CD4-positive, alpha-beta memory T cell (primary cell): ENCODE data around the gene RGPD8. TPM values are rescaled to one million over a fixed set of nuclear protein-coding genes. Genes with fewer than 3 reads are reported as not detected.
"Not testable (repeated sequence)": the region's sequence is repeated elsewhere in the genome, so short reads cannot be mapped to it uniquely, and the experiment has no call there.

Experiments
- CTCF ChIA-PET: fragments of 350-600 bp; sonication (Branson Sonifier 250); formaldehyde crosslinking; loops from one replicate; lab custom pipeline; 2021; ENCODE audit warnings: inconsistent platforms; ENCODE audit not compliant: partially characterized antibody; lab: Charles Lee
- POLR2A ChIA-PET: fragments of 350-600 bp; sonication (Branson Sonifier 250); formaldehyde crosslinking; loops from one replicate; lab custom pipeline; 2021; ENCODE audit not compliant: partially characterized antibody; lab: Charles Lee
- DNase-seq, 5 donors: peaks; one replicate each; pipeline versions ENCODE4 v3.0.0 to v3.0.0-alpha.2; 2020 to 2022; ENCODE audit warnings: mixed read lengths in 1 of 5
- H3K27ac ChIP-seq: one replicate; pipeline ENCODE4 v1.7.0; 2013; ENCODE audit warnings: low read depth, low read length
- H3K27me3 ChIP-seq: 2 replicates; pipeline ENCODE4 v1.7.0; 2013; ENCODE audit warnings: mild to moderate bottlenecking, low read length, moderate library complexity; ENCODE audit not compliant: insufficient read depth
- H3K36me3 ChIP-seq: 2 replicates; pipeline ENCODE4 v1.7.0; 2013; ENCODE audit warnings: mild to moderate bottlenecking, low read length, moderate library complexity; ENCODE audit not compliant: insufficient read depth
- H3K4me1 ChIP-seq: 2 replicates; pipeline ENCODE4 v1.7.0; 2013; ENCODE audit warnings: mild to moderate bottlenecking, low read length, moderate library complexity; ENCODE audit not compliant: insufficient read depth
- H3K4me3 ChIP-seq, 2 donors: one replicate each; pipeline ENCODE4 v1.7.0; 2013; ENCODE audit warnings: low read length in 2 of 2, mild to moderate bottlenecking in 1 of 2
- H3K9me3 ChIP-seq, 2 donors: one replicate each; pipeline ENCODE4 v1.7.0; 2013; ENCODE audit warnings: low read length in 2 of 2, control low read depth in 1 of 2; ENCODE audit not compliant: control insufficient read depth in 1 of 2
- H3K27ac Mint-ChIP-seq, 7 donors: one replicate each; pipeline ENCODE4 v1.8.0; 2020 to 2021; ENCODE audit warnings: mixed read lengths in 7 of 7, mild to moderate bottlenecking in 6 of 7, inconsistent platforms in 3 of 7, moderate library complexity in 3 of 7
- H3K27me3 Mint-ChIP-seq, 2 donors: one replicate each; pipeline ENCODE4 v1.8.0; 2020 to 2021; ENCODE audit warnings: mixed read lengths in 2 of 2
- H3K36me3 Mint-ChIP-seq, 2 donors: one replicate each; pipeline ENCODE4 v1.8.0; 2020 to 2021; ENCODE audit warnings: mixed read lengths in 2 of 2, inconsistent platforms in 1 of 2, mild to moderate bottlenecking in 1 of 2
- H3K4me1 Mint-ChIP-seq, 4 donors: one replicate each; pipeline ENCODE4 v1.8.0; 2020 to 2021; ENCODE audit warnings: mixed read lengths in 4 of 4, mild to moderate bottlenecking in 1 of 4
- H3K4me3 Mint-ChIP-seq, 8 donors: one replicate each; pipeline ENCODE4 v1.8.0; 2020 to 2021; ENCODE audit warnings: mixed read lengths in 8 of 8, mild to moderate bottlenecking in 7 of 8, moderate library complexity in 6 of 8, inconsistent platforms in 3 of 8
- H3K9me3 Mint-ChIP-seq, 8 donors: one replicate each; pipeline ENCODE4 v1.8.0; 2020 to 2021; ENCODE audit warnings: mixed read lengths in 8 of 8, mild to moderate bottlenecking in 5 of 8, inconsistent platforms in 3 of 8, moderate library complexity in 1 of 8
- intact Hi-C: fragments of 100-400 bp; cut with micrococcal nuclease; formaldehyde crosslinking; loops from one replicate; pipeline ENCODE4 v1.15.1; 2023
- polyA plus RNA-seq, 2 donors: library from polyadenylated mRNA; unstranded; fragments of 300-500 nt; fragmentation: Illumina TruSeq; gene quantifications; one replicate each; pipeline ENCODE4 v1.2.3, GENCODE V29; 2021
- total RNA-seq, 2 experiments: library from RNA; stranded (reverse); gene quantifications; one replicate each; pipeline ENCODE4 v1.2.3, GENCODE V29; 2021

The RGPD8 gene
- total and polyA plus RNA-seq, 4 experiments from 2014 or later: 1.9 to 30.1 (median 17.4) TPM

DNA sequence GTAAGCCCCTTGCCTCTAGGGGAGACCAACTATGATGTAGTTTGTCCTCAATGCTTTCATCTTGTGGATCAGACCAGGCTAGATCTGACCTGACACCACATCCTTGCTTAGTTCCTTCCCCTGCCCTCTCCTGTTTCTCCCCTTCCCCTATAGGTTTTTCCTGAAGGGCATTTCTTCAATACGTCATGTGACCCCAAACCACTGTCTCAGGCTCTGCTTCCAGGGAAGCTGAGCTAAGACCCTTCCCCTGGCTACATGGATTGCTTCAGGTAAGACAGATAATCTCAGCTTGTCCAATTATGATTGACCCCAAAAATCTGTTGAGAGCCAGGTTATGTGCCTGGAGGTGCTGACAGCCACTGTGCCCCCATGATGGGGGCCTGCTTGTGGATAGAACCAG lies 25.9 kb upstream of the RGPD8 start:
- no peaks in the 10 kb centered on the region for H3K4me1 ChIP-seq
- POLR2A ChIA-PET: no interaction called here
- no peaks in the 10 kb centered on the region for H3K9me3 ChIP-seq
- H3K27ac ChIP-seq: no peak overlapping the region
- Mint-ChIP-seq H3K4me1 (no peaks in the 10 kb centered on the region), H3K4me3 (no peak overlapping the region), H3K36me3 (no peaks in the 10 kb centered on the region), H3K27me3 (peaks cover 0 to 13% of the 10 kb centered on the region in 2 donors), H3K9me3 (no peaks in the 10 kb centered on the region), H3K27ac (no peak overlapping the region)
- DNase-seq: no peak
- H3K36me3 ChIP-seq: no peaks in the 10 kb centered on the region
- no peak overlapping the region for H3K4me3 ChIP-seq
- H3K27me3 ChIP-seq: no peaks in the 10 kb centered on the region
- CTCF ChIA-PET: no interaction called here
- intact Hi-C loops: no loop called here

DNA sequence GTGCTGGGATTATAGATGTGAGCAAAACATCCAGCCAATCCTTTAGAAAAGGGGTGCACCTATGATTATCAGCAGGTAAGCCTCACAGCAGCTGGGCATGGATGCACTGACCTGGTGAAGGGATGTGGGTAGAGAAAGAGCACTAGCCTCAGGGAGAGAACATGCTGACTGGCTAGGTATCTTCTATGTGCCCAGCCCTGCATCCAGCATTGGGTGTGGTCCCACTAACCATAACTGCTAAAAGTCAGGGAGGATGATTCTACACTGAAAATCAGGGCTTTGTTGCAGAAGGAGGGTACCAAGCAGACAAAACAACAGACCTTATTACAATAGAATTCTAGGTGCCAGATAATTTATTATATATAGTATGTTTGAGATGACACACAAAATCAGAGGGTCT lies 21.1 kb upstream of the RGPD8 start:
- CTCF ChIA-PET: interaction anchor here (1.6 kb wide), 1 partner anchor 26 kb away, joined by 3 read pairs; no protein-coding TSS in a partner anchor
- Mint-ChIP-seq H3K4me3 (no peak overlapping the region), H3K27me3 (peaks cover 0 to 1% of the 10 kb centered on the region in 2 donors), H3K36me3 (no peaks in the 10 kb centered on the region), H3K9me3 (peaks cover 0 to 9% (median 4%) of the 10 kb centered on the region in 8 donors), H3K4me1 (no peaks in the 10 kb centered on the region), H3K27ac (no peak overlapping the region)
- Histone ChIP-seq H3K36me3 (no peaks in the 10 kb centered on the region), H3K27ac (no peak overlapping the region), H3K27me3 (no peaks in the 10 kb centered on the region), H3K4me3 (no peak overlapping the region), H3K9me3 (no peaks in the 10 kb centered on the region), H3K4me1 (no peaks in the 10 kb centered on the region)
- intact Hi-C loops: no loop called here
- DNase-seq: no peak
- POLR2A ChIA-PET: no interaction called here

DNA sequence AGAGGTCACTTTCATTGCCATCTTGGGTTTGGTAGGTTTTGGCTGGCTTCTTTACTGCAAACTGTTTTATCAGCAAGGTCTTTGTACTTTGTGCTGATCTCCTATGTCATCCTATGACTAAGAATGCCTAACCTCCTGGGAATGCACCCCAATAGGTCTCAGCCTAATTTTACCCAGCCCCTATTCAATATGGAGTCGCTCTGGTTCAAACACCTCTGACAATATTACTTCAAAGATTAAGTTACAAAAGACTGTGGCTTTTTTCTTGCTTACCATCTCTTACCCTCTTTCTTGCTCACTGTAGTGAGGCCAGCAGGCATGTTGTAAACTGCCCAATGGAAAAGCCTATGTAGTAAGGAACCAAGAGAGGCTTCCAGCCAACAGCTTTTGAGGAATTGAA lies 17.9 kb upstream of the RGPD8 start:
- POLR2A ChIA-PET: no interaction called here
- intact Hi-C loops: no loop called here
- no peaks in the 10 kb centered on the region for H3K36me3 ChIP-seq
- H3K27ac Mint-ChIP-seq: no peak overlapping the region
- no peaks in the 10 kb centered on the region for H3K9me3 ChIP-seq
- no peaks in the 10 kb centered on the region for H3K4me1 Mint-ChIP-seq
- no peak for DNase-seq
- H3K36me3 Mint-ChIP-seq: no peaks in the 10 kb centered on the region
- no peak overlapping the region for H3K27ac ChIP-seq
- H3K4me3 Mint-ChIP-seq: no peak overlapping the region
- no peaks in the 10 kb centered on the region for H3K27me3 ChIP-seq
- H3K9me3 Mint-ChIP-seq: peaks cover 0 to 9% (median 4%) of the 10 kb centered on the region in 8 donors
- H3K4me1 ChIP-seq: no peaks in the 10 kb centered on the region
- no peak overlapping the region for H3K4me3 ChIP-seq
- CTCF ChIA-PET: no interaction called here
- peaks cover 0 to 1% of the 10 kb centered on the region in 2 donors for H3K27me3 Mint-ChIP-seq

DNA sequence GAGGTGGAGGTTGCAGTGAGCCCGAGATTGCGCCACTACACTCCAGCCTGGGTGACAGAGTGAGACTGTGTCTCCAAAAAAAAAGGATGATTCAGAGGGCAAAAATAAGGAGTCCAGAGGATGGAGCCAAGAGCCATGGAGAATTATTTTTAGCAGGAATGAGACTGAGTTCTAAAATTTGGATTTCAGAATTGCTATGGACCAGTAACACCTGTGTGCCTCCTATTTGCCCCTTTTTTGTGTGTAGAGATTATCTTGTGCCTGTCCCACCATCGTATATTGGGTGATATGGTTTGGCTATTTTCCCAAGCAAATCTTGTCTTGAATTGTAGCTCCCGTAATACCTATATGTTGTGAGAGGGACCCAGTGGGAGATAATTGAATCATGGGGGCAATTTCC lies 16.4 kb upstream of the RGPD8 start:
- intact Hi-C loops: no loop called here
- CTCF ChIA-PET: no interaction called here
- Mint-ChIP-seq H3K9me3 (peaks cover 0 to 9% (median 4%) of the 10 kb centered on the region in 8 donors), H3K27ac (no peak overlapping the region), H3K36me3 (no peaks in the 10 kb centered on the region), H3K4me1 (no peaks in the 10 kb centered on the region), H3K4me3 (no peak overlapping the region), H3K27me3 (no peaks in the 10 kb centered on the region)
- Histone ChIP-seq H3K27me3 (no peaks in the 10 kb centered on the region), H3K9me3 (no peaks in the 10 kb centered on the region), H3K4me1 (no peaks in the 10 kb centered on the region), H3K27ac (no peak overlapping the region), H3K36me3 (no peaks in the 10 kb centered on the region), H3K4me3 (no peak overlapping the region)
- DNase-seq: no peak
- POLR2A ChIA-PET: no interaction called here

DNA sequence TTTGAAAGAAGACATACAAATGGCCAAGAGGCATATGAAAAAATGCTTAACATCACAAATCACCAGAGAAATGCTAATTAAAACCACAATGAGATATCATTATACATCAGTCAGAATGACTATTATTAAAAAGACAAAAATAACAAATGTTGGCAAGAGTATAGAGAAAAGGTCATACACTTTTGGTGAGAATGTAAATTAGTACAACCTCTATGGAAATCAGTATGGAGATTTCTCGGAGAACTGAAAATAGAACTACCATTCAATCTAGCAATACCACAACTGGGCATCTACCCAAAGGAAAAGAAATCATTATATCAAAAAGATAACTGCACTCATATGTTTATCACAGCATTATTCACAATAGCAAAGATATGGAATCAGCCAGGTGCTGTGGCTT lies 10.8 kb upstream of the RGPD8 start:
- H3K4me1 ChIP-seq, H3K36me3 ChIP-seq, H3K9me3 ChIP-seq, H3K27me3 Mint-ChIP-seq, H3K4me3 ChIP-seq, POLR2A ChIA-PET, H3K27me3 ChIP-seq, intact Hi-C loops, CTCF ChIA-PET, DNase-seq, H3K4me3 Mint-ChIP-seq, H3K4me1 Mint-ChIP-seq, H3K9me3 Mint-ChIP-seq, H3K36me3 Mint-ChIP-seq, H3K27ac ChIP-seq: not testable (repeated sequence)
- H3K27ac Mint-ChIP-seq: peak overlapping the region in 1 of 7 donors; percentile 71

DNA sequence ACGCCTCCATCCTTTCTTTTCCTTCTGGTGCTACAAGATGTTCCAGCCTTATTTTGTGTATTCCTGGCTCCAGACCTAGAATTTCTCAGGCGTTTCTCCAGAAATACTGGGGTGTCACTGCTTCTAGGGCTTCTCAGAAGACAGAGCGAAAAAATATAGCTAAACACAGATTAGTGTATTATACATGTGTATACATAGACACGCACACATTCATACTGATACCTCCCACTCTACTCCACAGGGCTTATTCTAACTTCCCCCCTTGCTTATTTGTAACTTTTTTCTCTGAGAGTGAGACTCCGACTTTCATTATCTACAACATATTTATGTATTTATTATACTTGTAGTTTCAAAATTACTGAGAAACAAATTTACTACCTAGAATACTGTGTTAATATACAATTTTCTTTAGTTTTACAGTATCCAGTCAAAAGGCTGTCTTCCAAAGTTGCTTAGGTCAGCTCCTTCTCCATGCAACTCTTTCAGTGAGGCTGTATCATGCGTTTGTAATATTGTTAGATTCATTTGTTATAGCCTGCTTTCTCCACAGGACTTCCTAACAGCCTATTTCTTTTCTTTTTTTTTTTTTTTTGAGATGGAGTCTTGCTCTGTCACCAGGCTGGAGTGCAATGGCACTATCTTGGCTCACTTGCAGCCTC lies 5.3 kb upstream of the RGPD8 start:
- POLR2A ChIA-PET, intact Hi-C loops: not testable (repeated sequence)

DNA sequence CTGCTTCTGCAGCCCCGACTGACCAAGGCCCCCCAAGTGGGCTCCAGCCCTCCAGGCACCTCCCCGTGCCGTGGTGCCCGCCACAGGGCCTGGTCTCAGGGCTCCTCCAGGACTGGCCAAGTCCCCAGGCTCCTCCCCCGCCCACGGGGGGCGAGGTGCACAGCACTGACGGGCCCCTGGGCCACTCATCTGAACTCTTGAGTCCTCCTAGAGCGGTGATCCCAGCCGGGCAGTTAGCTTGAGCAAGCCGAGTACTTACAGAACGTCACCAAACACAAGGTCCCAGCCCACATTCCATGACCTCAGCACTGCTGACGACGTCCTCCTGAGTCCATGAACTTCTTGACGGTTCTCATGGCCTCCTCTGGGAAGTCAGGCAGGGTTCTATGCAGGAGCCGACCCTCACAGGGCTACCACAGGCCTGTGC lies 4.0 kb upstream of the RGPD8 start:
- H3K4me1 ChIP-seq, H3K4me1 Mint-ChIP-seq, POLR2A ChIA-PET, H3K4me3 Mint-ChIP-seq, DNase-seq, H3K4me3 ChIP-seq, intact Hi-C loops, CTCF ChIA-PET, H3K9me3 ChIP-seq, H3K27ac Mint-ChIP-seq, H3K27ac ChIP-seq, H3K36me3 Mint-ChIP-seq, H3K27me3 ChIP-seq, H3K9me3 Mint-ChIP-seq, H3K27me3 Mint-ChIP-seq, H3K36me3 ChIP-seq: not testable (repeated sequence)

More for the DNA sequence above, 5.3 kb upstream of the RGPD8 start:
- H3K4me1 ChIP-seq, H3K9me3 Mint-ChIP-seq, H3K27me3 ChIP-seq, H3K9me3 ChIP-seq, H3K4me1 Mint-ChIP-seq, H3K4me3 ChIP-seq, H3K27ac ChIP-seq, CTCF ChIA-PET, H3K36me3 ChIP-seq, H3K4me3 Mint-ChIP-seq, H3K27ac Mint-ChIP-seq, DNase-seq, H3K27me3 Mint-ChIP-seq, H3K36me3 Mint-ChIP-seq: not testable (repeated sequence)

DNA sequence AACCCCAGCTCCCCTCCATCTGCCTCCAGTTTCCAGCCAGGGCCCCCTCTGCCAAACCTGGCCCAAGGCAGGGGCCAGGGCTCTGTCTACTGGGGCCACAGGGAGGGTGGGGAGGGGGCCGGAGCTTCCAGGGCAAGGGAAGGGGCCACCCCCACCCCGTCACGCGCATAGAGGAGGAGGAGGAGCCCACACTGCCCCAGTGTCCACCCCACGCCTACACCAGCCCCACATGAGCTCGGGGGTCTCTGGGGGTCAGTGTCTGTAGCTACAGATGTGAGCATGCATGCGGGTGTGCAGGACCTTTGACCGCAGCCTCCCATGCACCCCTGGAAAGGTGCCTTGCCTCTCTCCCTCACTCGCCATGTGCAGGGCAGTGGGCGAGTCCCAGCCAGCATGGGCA lies 3.5 kb upstream of the RGPD8 start:
- H3K36me3 Mint-ChIP-seq, H3K4me3 Mint-ChIP-seq, H3K9me3 ChIP-seq, intact Hi-C loops, H3K27ac Mint-ChIP-seq, DNase-seq, H3K4me1 Mint-ChIP-seq, H3K27ac ChIP-seq, H3K36me3 ChIP-seq, CTCF ChIA-PET, H3K9me3 Mint-ChIP-seq, H3K27me3 ChIP-seq, H3K4me1 ChIP-seq, H3K27me3 Mint-ChIP-seq, POLR2A ChIA-PET, H3K4me3 ChIP-seq: not testable (repeated sequence)
